ENCODE measurements around the gene DPM2.

DPM2 gene

GRCh38 chr9:127962278-127962677, 24.6 kb upstream of the DPM2 start:
- no peak for TF ChIP-seq CTCF (IDR thresholded peaks at IDR 0.05; ENCODE audit: control insufficient read depth, insufficient read depth, low read depth, low read length, missing control alignments)
- DNase-seq (ENCODE audit: low read depth): no peak
- H3K4me3 ChIP-seq (ENCODE audit: control insufficient read depth, low read depth, low read length): no peak overlapping the region

- no peak for TF ChIP-seq CTCF (IDR thresholded peaks at IDR 0.05; ENCODE audit: control insufficient read depth, insufficient read depth, low read depth, low read length, missing control alignments)
- DNase-seq (ENCODE audit: low read depth): no peak
- no peak overlapping the region for H3K4me3 ChIP-seq (ENCODE audit: control insufficient read depth, low read depth, low read length)
These were observed 24.0 kb upstream of the DPM2 start for GRCh38 chr9:127961613-127962155.

- no peak for TF ChIP-seq CTCF (IDR thresholded peaks at IDR 0.05; ENCODE audit: control insufficient read depth, insufficient read depth, low read depth, low read length, missing control alignments)
- H3K4me3 ChIP-seq (ENCODE audit: control insufficient read depth, low read depth, low read length): no peak overlapping the region
- DNase-seq (ENCODE audit: low read depth): no peak
These were observed 23.5 kb upstream of the DPM2 start for GRCh38 chr9:127961155-127961490.

GRCh38 chr9:127960410-127961154, 22.9 kb upstream of the DPM2 start:
- H3K4me3 ChIP-seq (ENCODE audit: control insufficient read depth, low read depth, low read length): no peak overlapping the region
- TF ChIP-seq CTCF (IDR thresholded peaks at IDR 0.05; ENCODE audit: control insufficient read depth, insufficient read depth, low read depth, low read length, missing control alignments): no peak
- DNase-seq (ENCODE audit: low read depth): no peak

- H3K4me3 ChIP-seq (ENCODE audit: control insufficient read depth, low read depth, low read length): no peak overlapping the region
- no peak for TF ChIP-seq CTCF (IDR thresholded peaks at IDR 0.05; ENCODE audit: control insufficient read depth, insufficient read depth, low read depth, low read length, missing control alignments)
- DNase-seq (ENCODE audit: low read depth): no peak
These were observed 22.3 kb upstream of the DPM2 start for GRCh38 chr9:127959841-127960409.

GRCh38 chr9:127959398-127959797, 21.7 kb upstream of the DPM2 start:
- no peak for DNase-seq (ENCODE audit: low read depth)
- H3K4me3 ChIP-seq (ENCODE audit: control insufficient read depth, low read depth, low read length): no peak overlapping the region
- no peak for TF ChIP-seq CTCF (IDR thresholded peaks at IDR 0.05; ENCODE audit: control insufficient read depth, insufficient read depth, low read depth, low read length, missing control alignments)
